Fibroblast of mammary gland (primary cell): ENCODE measurements around the gene THRAP3.
"Not testable (repeated sequence)": the region's sequence is repeated elsewhere in the genome, so short reads cannot be mapped to it uniquely, and the experiment has no call there.

Experiments
- DNase-seq: peaks from one replicate; pipeline ENCODE4 v3.0.0-alpha.2; 2010; ENCODE audit warnings: low read depth
- H3K4me3 ChIP-seq: 2 replicates; pipeline ENCODE4 v1.5.1; 2011; ENCODE audit warnings: low read depth, mild to moderate bottlenecking, low read length, moderate library complexity; ENCODE audit not compliant: control insufficient read depth
- TF ChIP-seq, protein P1 (sequence below): conservative IDR thresholded peaks from 2 replicates; pipeline ENCODE4 v1.5.1; 2011; ENCODE audit warnings: low read depth, low read length, inconsistent platforms; ENCODE audit not compliant: control insufficient read depth, insufficient read depth

The THRAP3 gene

DNA sequence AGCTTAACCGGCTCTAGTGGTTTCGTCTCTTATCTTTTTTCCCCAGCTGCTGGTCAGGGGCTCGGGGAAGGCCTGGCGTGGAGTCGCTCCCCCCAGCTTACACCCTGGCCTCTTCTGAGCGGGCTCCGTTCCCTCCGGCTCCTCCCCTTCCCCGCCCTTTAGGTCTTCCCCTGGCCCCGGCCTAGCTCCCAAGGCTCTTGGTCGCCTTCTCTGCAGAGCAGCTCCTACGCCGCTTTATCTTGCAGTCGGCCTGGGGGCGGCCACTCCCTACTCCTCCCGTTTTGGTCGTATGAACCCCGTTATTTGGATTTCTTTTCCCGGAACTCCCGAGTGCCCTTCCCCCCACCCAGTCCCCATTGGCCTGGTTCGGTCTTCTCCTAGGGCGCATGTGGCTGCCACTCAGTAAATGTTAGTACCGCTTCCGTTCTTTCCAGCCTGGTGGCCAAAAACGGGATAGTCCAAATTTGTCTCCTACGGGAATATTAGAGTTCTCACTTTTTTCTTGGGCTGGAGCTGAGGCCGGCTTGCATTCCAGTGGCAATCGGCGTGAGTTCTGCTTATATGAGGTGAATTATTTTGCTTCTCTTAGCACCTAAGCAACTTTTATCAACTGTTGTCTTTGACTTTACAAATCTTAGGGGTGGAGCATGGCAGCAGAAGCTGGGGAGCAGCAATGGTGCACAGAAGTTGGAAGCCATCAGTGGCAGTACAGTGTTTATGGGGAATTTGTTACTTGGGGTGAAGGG is 467 bp downstream of the THRAP3 start:
- TF ChIP-seq, protein P1, sequence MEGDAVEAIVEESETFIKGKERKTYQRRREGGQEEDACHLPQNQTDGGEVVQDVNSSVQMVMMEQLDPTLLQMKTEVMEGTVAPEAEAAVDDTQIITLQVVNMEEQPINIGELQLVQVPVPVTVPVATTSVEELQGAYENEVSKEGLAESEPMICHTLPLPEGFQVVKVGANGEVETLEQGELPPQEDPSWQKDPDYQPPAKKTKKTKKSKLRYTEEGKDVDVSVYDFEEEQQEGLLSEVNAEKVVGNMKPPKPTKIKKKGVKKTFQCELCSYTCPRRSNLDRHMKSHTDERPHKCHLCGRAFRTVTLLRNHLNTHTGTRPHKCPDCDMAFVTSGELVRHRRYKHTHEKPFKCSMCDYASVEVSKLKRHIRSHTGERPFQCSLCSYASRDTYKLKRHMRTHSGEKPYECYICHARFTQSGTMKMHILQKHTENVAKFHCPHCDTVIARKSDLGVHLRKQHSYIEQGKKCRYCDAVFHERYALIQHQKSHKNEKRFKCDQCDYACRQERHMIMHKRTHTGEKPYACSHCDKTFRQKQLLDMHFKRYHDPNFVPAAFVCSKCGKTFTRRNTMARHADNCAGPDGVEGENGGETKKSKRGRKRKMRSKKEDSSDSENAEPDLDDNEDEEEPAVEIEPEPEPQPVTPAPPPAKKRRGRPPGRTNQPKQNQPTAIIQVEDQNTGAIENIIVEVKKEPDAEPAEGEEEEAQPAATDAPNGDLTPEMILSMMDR: peak; percentile 48
- DNase-seq: peak; percentile 83
- H3K4me3 ChIP-seq: peak overlapping the region; percentile 83

DNA sequence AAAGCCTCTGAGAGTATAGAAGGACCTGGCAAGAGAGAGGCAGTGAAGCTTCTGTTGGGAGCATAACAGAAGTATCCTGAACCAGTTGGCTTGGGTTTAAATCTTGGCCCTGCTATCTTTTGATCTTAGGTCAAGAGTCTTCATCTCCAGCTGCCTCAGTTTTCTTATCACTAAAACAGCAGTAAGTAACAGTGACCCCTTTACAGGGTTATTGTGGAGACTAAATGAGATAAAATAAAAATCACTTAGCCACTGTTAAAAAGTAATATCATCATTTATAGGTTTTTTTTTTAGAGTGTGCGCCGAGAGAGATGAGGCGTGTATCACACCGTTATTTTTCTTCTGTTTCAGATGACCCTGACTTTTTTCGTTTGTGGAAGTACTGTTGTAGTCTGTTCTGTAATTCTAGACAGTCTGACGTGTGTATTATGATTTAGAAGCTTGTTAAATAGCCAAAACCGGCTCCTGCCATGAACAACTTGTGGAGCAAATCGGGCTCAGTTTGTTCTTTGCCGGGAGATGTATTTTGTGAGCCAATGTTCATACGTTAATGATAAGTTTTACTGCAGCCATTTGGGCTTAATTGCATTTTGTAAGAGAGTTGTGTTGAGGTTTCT is 1.1 kb downstream of the THRAP3 start:
- DNase-seq: peak; percentile 28
- TF ChIP-seq, protein P1: no peak
- peak overlapping the region; percentile 83 for H3K4me3 ChIP-seq

DNA sequence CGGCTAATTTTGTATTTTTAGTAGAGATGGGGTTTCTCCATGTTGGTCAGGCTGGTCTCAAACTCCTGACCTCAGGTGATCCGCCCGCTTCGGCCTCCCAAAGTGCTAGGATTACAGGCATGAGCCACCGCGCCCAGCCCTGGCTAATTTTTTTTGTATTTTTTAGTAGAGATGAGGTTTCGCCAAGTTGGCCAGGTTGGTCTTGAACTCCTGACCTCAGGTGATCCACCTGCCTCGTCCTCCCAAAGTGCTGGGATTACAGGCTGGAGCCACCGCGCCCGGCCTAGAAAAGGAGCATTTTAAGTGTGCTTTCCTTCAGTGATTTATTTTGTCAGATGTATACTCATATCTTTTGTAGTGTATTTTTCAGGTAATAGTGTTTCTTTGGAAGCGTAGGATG is 6.0 kb downstream of the THRAP3 start:
- H3K4me3 ChIP-seq, DNase-seq: not testable (repeated sequence)

DNA sequence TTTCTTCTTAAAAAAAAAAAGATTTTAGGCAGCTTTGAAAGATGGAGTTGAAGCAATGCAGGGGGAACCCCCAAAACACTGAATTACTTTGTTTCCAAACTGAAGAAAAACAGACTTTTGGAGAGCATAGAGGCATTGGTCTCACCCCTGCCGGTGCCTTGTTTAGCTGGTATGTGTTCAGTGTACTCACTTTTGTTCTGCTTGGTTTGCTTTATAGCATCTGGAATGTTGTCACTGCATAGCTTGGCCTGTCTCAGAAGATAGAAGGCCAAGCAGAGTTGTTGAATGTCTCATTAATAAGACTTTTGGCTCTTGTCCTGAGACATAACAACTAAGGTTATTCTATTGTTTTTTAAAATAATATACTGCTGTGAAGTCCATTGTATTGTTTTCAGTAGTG is 6.9 kb downstream of the THRAP3 start:
- TF ChIP-seq, protein P1: no peak
- no peak overlapping the region for H3K4me3 ChIP-seq
- no peak for DNase-seq

DNA sequence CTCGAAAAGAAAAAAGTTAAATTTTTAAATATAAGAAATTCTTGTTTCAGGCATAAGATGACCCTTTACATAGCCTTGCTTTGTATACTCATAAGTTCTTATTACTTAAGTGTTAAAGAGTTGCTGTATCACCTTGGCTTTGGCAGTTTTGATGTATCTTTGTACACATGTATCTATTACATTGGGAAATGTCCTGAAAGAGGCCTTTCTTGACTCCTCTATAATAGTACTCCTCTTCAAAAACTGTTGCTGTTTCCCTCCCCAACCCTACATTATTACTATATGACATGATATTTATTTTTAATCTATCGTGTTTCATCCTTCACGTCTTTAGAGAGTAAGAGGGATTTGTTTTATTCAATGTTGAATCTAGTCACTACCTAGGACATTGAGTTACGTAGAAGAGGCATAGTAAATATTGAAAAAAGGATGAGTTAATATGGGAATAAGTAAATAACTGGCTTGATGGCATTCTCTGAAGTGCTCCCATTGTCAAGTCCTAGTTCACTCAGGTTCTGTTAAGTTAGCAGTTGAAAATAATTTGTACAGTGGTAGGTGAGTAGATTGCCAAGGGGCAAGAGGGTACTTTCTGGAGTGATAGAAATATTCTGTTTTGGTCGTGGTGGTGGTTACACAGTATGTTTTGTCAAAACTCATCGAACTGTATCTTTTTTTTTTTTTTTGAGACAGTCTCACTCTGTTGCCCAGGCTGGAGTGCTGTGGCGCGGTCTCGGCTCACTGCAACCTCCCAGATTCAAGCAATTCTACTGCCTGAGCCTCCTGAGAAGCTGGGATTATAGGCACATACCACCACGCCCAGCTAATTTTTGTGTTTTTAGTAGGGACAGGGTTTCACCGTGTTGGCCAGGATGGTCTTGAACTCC is 8.2 kb downstream of the THRAP3 start:
- no peak overlapping the region for H3K4me3 ChIP-seq
- TF ChIP-seq, protein P1: no peak
- DNase-seq: no peak

DNA sequence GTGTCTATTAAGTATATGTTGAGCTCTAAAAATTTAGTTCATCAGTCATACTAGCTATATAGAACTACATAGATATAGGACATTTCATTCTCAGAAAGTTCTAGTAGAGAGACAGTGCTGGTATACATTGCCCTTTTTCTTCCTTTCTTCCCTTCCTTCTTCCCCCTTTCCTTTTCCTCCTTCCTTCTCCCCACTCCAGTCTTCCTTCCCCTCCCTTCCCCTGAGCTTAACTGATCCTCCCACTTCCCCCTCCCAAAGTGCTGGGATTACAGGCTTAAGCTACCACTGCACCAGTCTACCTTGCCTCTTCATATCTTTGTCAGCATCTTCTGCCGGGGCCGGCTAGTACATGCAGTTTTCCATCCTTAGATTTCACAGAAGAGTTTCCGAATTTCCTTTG is 12.1 kb downstream of the THRAP3 start:
- DNase-seq: no peak
- no peak overlapping the region for H3K4me3 ChIP-seq
- TF ChIP-seq, protein P1: no peak

DNA sequence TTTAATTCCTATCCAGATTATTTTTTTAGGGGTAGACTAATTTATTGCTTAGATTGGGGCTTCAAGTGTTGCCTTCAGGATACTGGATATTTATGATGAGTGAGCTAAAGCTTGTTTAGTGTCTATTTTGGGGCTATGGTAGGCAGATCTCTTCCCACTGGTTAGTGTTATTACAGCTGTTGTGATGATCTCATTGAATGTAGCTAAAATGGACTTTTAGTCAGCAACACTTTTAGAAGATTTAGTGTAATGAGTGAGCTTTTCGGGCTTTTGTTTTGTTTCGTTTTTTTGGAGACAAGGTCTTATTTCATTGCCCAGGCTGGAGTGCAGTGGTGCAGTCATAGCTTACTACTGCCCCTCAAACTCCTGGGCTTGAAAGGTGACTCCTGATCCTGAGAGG is 14.2 kb downstream of the THRAP3 start:
- no peak overlapping the region for H3K4me3 ChIP-seq
- peak; percentile 76 for DNase-seq
- TF ChIP-seq, protein P1: no peak
